GM21528 (cell line): ENCODE data around the gene SLC35F4.
"Not testable (repeated sequence)": the region's sequence is repeated elsewhere in the genome, so short reads cannot be mapped to it uniquely, and the experiment has no call there.

Experiments used
- ATAC-seq: cut with Tn5 transposase; IDR thresholded peaks from one replicate; pipeline ENCODE4 v1.9.1; 2021; ENCODE audit warnings: mild to moderate bottlenecking, moderate library complexity; ENCODE audit not compliant: unreplicated experiment, low FRiP score

SLC35F4 gene

DNA sequence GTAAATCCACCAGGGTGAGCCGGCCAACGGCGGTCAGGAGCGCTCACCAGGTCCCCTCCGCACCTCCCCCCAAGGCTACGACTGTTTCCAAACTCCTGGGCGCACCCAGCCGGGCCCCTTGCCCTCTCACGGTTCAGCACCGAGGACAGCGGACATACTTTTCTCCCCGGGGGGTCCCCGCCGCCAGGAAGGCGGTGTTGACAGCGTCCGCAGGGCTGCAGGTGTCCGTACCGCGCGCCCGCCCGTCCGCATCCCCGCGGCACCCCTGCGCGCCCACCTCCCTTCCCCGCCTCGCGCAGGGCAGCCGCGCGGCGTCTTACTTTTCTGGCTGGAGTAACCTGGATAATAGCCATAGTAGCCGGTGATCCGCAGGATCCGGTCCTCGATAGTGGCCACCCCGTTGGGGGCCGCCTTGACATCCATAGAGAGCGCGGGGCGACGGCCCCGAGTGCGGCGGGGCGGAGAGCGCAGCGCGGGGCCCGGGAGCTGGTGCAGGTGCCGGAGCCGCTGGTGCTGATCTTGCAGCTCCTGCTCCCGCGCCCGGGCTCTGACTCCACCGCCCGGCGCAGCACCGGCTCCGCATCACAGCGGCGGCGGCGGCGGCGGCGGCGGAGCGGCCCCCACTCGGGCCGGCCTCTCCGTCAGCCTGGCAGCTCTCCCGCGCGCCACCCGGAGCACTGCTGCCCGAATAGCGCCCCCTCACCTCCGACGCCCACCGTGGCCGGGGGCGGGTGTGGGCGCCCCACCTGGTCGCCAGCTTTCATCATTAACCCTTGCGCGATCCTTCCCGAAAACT lies at the start of gene SLC35F4:
TSS of gene SLC35F4 (minus strand) at position 690 of the 796 bp plus-strand sequence.
- no peak for ATAC-seq

DNA sequence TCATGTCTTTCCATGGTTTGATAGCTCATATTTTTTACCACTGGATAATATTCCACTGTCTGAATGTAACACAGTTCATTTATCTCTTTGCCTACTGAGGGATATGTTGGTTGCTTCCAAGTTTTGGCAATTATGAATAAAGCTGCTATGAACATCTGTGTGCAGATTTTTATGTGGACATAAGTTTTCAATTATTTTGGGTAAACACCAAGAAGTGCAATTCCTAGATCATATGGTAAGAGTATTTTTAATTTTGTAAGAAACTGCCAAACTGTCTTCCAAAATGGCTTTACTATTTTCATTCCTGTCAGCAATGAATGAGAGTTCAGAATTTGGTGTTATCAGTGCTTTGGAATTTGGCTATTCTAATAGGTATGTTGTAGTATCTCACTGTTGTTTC lies 43.7 kb upstream of the SLC35F4 start:
- ATAC-seq, result no peak

DNA sequence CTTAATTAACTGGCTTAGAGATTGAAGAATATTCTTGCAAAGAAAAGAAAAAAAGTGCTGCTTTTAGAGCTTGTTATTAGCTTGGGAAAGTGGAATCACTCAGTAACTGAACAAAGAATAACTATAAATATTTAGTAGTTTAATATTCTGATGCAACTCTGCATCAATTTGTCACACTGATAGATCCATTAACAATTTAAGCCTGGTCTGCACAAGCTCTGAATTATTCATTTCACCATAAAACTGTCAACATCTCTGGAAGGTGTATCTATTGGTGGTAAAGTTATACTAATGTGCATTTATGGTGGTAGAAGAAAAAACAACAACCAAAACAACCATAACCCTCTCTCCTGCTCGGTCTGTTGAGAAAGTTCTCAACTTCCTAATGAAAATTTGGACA lies 38.1 kb upstream of the SLC35F4 start:
- ATAC-seq, result no peak

DNA sequence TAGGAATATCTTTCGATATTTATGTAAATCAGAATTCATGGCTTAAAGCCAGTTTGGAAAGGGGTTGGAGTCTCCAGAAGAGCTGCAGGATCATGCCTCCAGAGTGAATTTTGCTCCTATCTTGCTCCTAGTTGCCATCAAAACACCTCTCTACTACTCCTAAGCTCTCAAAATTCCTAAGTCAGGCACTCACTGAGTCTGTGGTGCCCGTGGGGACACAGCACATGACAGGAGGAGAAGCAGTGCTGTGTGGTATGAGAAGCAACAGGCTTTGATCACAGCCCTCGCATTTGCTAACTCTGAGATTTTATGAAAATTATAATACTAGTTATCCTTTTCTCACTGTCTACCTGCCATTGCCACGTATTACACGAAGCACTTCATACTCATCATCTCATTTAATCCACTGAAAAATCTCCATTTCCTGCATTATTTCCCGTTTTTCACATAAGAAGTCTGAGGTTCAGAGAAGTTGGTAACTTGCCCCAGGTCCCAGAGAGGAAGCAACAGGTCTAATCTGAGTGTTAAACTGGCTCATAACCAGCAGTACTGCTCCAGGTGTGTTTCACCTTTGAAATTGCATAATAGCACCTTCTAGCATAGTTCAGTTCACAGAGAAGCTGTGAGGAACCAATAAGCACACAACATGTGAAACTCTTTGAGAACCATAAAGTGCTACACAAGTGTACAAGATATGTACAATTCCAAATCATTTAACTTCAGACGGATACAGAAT lies 33.1 kb upstream of the SLC35F4 start:
- ATAC-seq, result no peak

DNA sequence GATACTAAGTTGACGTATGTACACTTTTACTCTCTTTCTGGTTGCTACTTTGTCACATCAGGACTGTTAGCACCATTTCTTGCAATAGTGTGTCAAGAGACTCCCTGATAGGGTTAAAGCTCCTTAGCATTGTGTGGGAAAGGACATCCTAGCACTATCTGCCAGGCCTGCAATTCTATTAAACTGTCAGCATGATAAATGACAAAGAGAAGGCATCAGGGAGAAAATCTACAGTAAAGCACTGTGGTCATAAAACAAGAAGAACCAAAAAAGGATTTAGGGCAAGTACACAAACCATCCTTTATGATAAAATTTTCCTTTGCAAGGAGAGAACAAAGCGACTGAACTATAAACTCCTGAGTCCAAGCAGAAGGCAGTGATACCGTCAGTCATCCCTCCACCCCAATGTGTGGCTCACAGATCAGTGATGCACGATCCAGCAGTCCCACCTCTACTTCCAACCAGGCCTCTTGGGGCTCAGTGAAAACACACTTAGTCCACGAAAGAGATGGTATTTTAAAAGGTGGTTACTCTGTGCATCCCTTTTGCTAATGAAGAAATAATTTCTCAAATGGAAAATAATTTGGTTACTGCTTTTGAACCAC lies 31.4 kb upstream of the SLC35F4 start:
- ATAC-seq, result no peak

DNA sequence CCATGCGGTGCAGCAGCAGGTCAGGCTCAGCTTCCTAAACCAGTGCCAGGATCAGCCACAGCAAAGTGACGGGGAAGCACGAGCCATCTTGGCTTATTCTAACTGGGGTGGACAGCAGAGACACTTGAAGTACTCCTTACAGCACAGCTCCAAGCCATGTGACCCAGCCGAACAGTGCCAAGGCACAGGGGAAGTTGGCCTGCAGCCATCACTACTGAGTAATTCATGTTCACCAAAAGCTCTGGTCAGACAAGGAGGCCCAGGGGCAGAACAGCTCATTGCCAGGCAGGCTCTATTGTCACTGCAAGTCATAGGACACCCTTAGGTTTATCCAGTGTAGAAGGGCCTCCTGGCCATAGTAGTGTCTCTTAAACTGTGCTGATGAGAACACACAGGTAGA lies 23.4 kb upstream of the SLC35F4 start:
- no peak for ATAC-seq

DNA sequence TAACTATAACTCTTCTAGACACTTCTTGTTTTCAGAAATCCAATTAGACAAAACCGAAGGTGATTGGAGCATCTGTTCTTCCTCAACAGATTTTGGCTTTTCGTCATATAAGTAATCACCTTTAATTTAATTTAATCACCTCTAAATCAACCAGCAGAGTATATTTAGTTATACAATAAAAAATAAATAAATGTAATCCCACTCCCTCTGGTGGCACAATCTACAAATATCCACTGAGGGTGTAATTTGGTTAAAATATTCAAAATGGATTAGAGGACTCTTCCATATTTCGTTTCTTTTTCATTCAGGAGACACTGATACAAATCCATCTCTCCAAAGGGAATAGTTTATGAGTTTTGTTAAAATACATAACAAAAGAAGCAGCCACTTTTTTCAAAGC lies 18.3 kb upstream of the SLC35F4 start:
- ATAC-seq, result no peak

DNA sequence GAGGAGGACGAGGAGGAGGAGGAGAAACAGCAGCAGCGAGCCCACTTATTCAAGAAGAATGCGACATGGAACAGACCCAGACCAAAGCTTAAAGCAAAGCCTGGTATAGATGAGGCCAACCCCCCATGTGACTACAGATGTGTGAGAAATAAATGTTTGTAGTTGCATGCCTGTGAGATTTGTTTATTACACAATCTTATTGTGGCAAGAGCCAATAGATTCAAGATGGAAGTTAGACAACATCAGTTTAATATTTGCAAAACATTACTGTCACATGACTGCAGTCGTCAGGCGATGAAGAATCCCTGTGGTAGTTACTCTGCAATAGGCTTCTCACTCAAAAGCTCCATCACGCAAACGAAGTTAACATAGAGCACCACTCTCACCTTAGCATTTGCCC lies 17.2 kb upstream of the SLC35F4 start:
- no peak for ATAC-seq

DNA sequence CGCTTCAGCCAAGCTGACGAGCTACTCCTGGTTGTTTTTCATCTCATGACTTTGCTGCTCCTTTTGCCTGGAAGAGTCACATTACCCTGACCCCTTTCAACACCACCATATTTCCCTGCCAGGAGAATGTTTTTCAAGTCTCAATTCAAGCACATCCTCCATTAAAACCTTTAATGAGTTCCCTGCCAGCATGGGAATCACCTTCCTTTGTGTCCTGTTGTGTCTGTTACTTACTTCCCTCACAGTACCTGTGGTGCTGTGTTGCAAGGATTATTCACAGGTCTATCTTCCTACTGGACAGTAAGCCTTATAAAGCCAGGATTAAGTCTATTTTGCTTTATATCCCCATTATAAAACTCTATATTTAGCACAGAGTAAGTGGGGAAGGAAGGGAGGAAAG lies 13.6 kb upstream of the SLC35F4 start:
- ATAC-seq, result no peak

DNA sequence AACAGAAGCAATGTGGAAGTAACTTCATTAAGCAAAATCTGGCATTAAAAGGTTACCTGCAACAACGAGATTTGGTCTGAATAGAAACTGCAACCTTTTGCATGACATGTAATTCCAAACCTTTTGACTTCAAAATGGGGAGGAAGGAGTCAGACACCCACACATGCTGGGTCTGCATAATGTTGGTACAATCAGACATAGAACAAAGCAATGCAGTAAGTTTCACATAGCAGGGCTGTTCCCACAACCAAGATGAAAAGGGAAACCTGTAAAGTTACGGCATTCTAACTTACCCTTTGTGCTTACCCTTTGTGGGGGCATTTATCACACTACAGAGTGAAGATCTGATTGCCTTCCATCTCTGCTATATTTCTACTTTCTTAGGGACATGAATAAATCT lies 10.1 kb upstream of the SLC35F4 start:
- no peak for ATAC-seq

DNA sequence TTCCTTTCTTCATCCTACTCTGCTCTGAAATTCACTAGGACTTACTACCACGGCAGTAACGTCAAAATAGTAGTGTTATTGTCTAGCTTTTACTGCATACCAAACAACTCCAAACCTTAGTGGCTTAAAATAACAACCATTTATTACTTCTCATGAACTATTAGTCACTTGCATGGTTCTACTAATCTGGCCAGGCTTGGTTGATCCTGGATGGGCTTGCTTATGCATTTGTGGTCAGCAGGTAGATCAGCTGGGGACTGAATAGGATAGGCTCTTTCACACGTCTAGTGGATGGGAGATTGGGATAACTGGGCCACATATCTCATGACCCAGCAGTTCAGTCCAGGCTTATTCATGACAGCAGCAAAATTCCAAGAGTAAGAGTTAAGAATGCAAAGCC lies 9.4 kb upstream of the SLC35F4 start:
- ATAC-seq, result no peak

DNA sequence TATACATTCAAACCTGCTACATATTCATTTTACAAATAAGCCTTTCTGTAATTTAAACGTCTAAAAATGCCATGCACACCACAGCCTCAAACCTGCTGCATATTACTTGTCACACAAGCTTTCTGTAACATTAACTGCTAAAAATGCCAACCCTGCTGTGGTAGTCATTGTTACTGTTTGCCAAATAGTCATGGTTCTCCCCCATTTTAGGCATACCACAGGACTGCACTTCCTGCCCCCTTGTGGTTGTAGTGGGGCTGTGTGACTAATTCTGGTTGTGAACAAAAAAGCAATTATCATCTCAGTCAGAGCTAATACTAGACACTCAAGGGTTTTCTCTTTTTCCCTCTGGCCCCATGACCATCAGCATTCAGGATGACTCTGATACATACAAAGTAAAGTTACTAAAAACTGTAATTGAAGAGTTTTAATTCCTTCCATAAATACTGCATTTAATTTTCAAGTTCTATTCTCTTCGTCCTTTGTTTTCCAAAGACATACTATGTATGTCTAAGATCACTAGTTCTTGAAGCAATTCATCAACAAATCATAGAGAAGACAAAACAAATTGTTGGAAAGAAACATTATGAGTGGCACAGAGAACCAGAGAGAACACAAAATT lies 5.7 kb upstream of the SLC35F4 start:
- ATAC-seq, result no peak

DNA sequence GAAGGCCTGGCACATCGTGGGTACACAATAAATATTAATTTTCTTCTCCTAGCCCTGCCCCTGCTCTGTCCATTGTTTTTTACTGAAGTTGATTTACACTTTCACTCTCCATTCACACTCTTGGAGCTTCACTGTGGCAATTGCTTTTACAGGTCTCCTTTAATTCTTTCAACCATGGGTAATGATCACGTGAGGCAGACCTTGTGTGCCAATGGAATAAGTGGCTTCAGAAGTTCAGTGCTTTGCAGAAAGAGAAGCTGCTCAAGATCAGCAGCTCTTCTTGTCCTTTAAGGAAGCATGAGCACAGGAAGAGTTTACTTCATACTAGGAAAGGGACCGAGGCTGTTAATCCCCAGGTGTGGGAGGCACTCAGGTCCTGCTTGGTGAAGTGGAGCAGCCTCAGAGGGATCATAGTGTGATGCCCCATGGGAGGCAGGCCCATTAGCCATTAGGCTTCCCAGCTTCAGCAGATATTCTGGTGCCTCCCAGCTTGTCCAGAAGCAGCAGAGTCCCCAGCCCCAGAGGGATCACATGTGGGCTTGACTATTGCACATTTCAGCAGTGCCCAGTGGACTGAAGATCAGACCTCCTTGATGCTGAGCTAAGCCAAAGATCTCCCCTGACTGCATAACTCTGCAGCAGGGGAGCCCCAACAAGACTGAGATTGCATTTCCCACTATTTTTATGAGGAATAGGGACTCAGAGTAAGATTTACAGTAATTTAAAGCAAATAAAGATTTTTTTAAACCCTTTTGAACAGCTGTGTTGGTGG lies 5.0 kb upstream of the SLC35F4 start:
- ATAC-seq, result no peak

DNA sequence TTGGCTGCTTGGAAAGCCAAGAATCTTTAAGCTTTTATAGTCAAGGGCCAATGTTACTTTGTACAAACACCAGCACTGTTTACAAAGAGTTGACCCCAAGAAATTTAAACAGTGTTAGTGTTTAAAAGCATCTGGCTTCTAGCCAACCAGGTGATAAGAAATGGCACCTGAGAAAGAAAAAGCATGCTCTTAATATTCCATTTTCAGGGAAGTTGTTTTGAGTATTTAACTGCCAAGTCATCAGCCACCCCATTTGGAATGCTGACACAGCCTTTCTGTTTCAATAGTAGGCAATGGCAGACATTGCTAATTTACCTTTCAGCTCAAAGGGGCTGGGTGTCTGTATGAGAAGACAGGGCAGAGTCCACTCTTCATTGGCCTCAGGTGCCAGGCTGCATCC lies 3.7 kb upstream of the SLC35F4 start:
- ATAC-seq, result no peak

DNA sequence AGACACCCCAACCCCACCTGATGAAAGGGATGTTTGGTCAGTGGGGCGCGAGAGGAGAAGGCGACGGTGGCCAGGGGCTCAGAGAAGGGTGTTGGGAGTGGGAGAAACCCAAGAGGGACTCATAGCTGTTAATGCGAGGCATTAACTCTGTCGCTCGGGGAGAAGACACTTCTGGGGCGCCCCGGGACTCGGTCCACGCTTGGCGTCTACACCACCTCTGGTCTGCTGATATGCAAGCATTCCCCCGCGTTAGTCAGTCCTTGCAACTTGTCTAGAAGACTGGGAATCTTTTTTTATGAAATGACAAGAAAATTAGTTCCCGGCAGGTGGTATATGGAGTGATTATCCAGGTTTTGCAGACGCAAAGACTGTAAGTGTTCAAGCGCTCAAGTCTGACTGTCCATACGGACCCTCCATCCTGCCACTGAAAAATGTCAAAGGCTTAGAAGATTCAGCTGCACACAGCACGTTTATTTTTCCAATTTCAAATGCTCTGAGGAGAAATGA lies 360 bp upstream of the SLC35F4 start:
- ATAC-seq, result no peak

DNA sequence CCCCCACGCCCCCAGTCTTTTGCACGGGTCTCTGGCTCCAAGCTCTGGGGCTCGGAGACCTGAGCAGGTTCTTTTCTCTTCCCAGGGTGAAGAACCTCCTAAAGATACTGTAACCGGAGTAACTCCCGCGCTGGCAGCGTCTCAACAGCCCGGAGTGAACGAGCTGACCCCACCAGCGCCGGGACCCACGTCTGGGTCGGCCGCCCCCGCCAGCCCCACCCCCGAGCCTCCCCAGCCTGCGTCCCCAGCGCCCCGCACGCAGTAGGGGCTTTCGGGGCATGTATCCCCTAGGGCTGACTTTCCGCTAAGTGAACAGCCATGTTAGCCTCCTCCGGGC lies 858 bp downstream of the SLC35F4 start:
- no peak for ATAC-seq

DNA sequence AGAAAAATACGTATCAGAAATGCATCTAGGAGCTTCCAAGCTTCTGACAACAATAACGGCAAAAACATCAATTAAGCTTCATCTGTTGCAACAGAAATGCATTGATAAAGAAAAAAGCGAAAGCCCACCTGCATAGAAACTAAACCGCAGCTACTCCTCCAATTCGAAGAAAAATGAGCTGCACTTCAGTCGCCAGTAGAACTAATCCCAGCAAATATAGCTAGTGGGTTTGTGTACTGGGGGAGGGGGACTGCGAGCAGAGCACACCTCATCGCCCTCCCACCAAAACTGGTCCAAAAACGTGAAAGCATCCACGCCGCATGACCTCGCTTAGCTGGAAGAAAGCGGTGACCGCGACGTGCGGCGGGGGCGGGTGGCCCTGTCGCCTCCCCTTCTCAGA lies 1.2 kb downstream of the SLC35F4 start:
- no peak for ATAC-seq

DNA sequence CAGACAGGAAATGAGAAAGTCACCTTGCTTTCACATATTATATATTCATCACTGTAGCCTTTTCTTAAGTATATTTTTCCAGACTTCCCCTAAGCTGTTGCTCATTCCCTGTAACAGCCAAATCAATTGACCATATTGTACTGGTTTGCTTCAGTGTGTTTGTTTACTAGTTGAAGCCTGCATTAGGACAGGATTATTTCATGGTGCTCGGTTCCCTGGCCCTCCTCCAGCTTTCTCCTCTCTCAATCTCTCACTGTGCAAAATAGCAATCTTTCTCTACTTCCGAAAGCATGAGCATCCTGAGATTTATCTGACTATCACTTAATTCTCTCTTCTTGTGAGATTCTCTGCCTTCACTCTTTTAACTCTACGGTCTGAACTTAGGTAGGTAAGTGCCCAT lies 2.4 kb downstream of the SLC35F4 start:
- no peak for ATAC-seq

DNA sequence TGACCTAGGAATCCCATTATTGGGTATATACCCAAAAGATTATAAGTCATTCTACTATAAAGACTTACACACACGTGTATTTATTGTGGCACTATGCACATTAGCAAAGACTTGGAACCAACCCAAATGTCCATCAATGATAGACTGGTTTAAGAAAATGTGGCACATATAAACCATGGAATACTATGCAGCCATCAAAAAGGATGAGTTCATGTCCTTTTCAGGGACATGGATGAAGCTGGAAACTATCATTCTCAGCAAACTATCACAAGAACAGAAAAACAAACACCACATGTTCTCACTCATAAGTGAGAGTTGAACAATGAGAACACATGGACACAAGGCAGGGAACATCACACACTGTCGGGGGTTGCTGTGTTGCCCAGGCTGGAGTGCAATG lies 10.2 kb downstream of the SLC35F4 start:
- not testable (repeated sequence) for ATAC-seq

DNA sequence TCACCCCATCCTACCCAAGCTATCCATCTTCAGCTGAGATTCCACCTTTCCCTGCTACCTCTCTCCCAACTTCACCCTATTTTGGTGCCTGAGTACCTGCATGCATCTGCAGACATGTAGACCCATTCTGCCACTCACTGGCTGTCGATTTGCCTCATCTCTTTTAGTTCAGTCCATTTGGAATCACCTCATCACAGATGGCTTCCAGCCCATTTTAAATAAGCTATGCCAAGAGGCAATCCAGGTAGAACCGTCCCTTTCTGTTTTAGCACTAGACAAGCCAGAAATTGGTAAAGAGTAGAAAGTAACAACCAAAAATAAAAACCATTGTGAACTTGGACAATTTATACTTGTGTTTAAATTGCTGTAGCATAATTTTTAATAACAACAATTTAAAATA lies 11.3 kb downstream of the SLC35F4 start:
- ATAC-seq, result no peak
